Nephron progenitor cell (in vitro differentiated cells): ENCODE results near the gene MYO6.

ENCODE experiments used
- DNase-seq: peaks from one replicate; pipeline ENCODE4 v3.0.0; 2021
- H3K27ac Mint-ChIP-seq: 2 replicates; pipeline ENCODE4 v1.8.0; 2021; ENCODE audit warnings: mild to moderate bottlenecking, moderate library complexity, mixed read lengths
- H3K27me3 Mint-ChIP-seq: 2 replicates; pipeline ENCODE4 v1.8.0; 2021; ENCODE audit warnings: mild to moderate bottlenecking, low read depth, mixed read lengths; ENCODE audit not compliant: poor library complexity
- H3K36me3 Mint-ChIP-seq: 2 replicates; pipeline ENCODE4 v1.8.0; 2021; ENCODE audit warnings: low read depth, mixed read lengths
- H3K4me1 Mint-ChIP-seq: 2 replicates; pipeline ENCODE4 v1.8.0; 2021; ENCODE audit warnings: mixed read lengths
- H3K4me3 Mint-ChIP-seq: 2 replicates; pipeline ENCODE4 v1.8.0; 2021; ENCODE audit warnings: mild to moderate bottlenecking, moderate library complexity, mixed read lengths
- H3K9me3 Mint-ChIP-seq: 2 replicates; pipeline ENCODE4 v1.8.0; 2021; ENCODE audit warnings: mild to moderate bottlenecking, moderate library complexity, mixed read lengths
- CTCF ChIP-seq: fragments of 200-600 bp; sonication (generic); IDR thresholded peaks from 2 replicates; pipeline ENCODE4 v1.5.0; 2021; ENCODE audit warnings: antibody characterized with exemption

The MYO6 gene

GRCh38 chr6:75882734-75883133 is 133.7 kb downstream of the MYO6 start:
- DNase-seq, result no peak
- H3K4me1 Mint-ChIP-seq, result no peaks in the 10 kb centered on the region
- H3K4me3 Mint-ChIP-seq, result no peak overlapping the region
- no peak for TF ChIP-seq CTCF
- peaks cover 5% of the 10 kb centered on the region for H3K9me3 Mint-ChIP-seq
- no peaks in the 10 kb centered on the region for H3K27me3 Mint-ChIP-seq
- no peak overlapping the region for H3K27ac Mint-ChIP-seq
- peaks cover 37% of the 10 kb centered on the region for H3K36me3 Mint-ChIP-seq

GRCh38 chr6:75884822-75885221 is 135.8 kb downstream of the MYO6 start:
- TF ChIP-seq CTCF, result no peak
- Mint-ChIP-seq H3K27me3 (no peaks in the 10 kb centered on the region), H3K4me3 (no peak overlapping the region), H3K36me3 (peaks cover 45% of the 10 kb centered on the region), H3K27ac (no peak overlapping the region), H3K9me3 (peaks cover 5% of the 10 kb centered on the region), H3K4me1 (no peaks in the 10 kb centered on the region)
- DNase-seq, result no peak

DNA sequence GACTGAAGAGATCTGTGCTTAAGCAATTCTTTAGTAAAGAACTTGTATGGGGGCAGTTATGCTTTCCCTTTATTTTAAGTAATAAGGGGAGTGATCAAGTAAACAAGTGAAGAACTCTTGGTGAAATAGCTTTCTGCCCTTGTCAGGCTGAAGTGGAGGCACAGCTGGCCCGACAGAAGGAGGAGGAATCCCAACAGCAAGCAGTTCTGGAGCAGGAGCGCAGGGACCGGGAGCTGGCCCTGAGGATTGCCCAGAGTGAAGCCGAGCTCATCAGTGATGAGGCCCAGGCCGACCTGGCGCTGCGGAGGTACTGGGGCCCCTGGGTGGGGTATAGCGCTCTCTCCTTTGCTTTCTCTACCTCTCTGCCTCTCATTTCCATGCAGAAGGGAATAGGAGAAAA is 143.3 kb downstream of the MYO6 start:
- Mint-ChIP-seq H3K4me3 (no peak overlapping the region), H3K4me1 (no peaks in the 10 kb centered on the region), H3K27ac (no peak overlapping the region), H3K27me3 (no peaks in the 10 kb centered on the region), H3K9me3 (no peaks in the 10 kb centered on the region), H3K36me3 (peaks cover 22% of the 10 kb centered on the region)
- DNase-seq, result no peak
- no peak for TF ChIP-seq CTCF

- Mint-ChIP-seq H3K36me3 (peaks cover 22% of the 10 kb centered on the region), H3K4me1 (no peaks in the 10 kb centered on the region), H3K9me3 (no peaks in the 10 kb centered on the region), H3K27ac (no peak overlapping the region), H3K4me3 (no peak overlapping the region), H3K27me3 (no peaks in the 10 kb centered on the region)
- TF ChIP-seq CTCF, result peak; percentile 85
- peak; percentile 24 for DNase-seq
Observed at GRCh38 chr6:75893058-75893775, 144.2 kb downstream of the MYO6 start.

DNA sequence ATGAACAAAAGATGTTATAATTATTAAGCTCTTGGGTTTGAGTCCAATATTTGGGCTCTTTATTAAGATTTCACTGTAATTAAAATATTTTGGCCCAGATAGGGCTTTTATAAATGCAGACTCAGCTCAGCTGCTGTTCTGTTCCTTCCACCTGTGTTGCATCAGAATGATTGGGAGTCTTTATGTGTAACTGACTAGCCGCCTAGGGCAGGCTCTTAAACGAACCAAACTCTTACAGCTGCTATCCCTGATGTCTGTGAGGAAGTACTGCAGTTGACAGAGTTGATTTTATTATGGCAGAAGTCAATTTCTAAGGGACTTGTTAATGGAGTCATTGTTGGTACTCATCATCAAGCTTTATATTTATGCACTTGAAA is 144.7 kb downstream of the MYO6 start:
- DNase-seq, result no peak

More for the DNA sequence above, 144.7 kb downstream of the MYO6 start:
- no peaks in the 10 kb centered on the region for H3K4me1 Mint-ChIP-seq
- H3K9me3 Mint-ChIP-seq, result no peaks in the 10 kb centered on the region
- TF ChIP-seq CTCF, result no peak
- no peaks in the 10 kb centered on the region for H3K27me3 Mint-ChIP-seq
- H3K36me3 Mint-ChIP-seq, result peaks cover 22% of the 10 kb centered on the region
- no peak overlapping the region for H3K4me3 Mint-ChIP-seq
- H3K27ac Mint-ChIP-seq, result no peak overlapping the region
